ENCODE data around the gene CTDSP2.

GRCh38 chr12:57802607-57803006 lies 43.9 kb downstream of the CTDSP2 start:
- TF ChIP-seq POLR2A (IDR thresholded peaks at IDR 0.05; ENCODE audit: low read length), result no peak
- TF ChIP-seq GATA1 (IDR thresholded peaks at IDR 0.05; ENCODE audit: low read depth, low read length), result no peak
